ENCODE data around the gene ARCN1. TPM values are rescaled to one million over a fixed set of nuclear protein-coding genes. Genes with fewer than 3 reads are reported as not detected.
A peak's percentile ranks its signal among the peaks of the same experiment; 100 is the strongest.
"Not testable (repeated sequence)": the region's sequence is repeated elsewhere in the genome, so short reads cannot be mapped to it uniquely, and the experiment has no call there.

ARCN1 gene
- total and polyA plus RNA-seq, 2 of the 4 experiments (the other 2 are of a cell fraction), result 148 to 212 TPM

DNA sequence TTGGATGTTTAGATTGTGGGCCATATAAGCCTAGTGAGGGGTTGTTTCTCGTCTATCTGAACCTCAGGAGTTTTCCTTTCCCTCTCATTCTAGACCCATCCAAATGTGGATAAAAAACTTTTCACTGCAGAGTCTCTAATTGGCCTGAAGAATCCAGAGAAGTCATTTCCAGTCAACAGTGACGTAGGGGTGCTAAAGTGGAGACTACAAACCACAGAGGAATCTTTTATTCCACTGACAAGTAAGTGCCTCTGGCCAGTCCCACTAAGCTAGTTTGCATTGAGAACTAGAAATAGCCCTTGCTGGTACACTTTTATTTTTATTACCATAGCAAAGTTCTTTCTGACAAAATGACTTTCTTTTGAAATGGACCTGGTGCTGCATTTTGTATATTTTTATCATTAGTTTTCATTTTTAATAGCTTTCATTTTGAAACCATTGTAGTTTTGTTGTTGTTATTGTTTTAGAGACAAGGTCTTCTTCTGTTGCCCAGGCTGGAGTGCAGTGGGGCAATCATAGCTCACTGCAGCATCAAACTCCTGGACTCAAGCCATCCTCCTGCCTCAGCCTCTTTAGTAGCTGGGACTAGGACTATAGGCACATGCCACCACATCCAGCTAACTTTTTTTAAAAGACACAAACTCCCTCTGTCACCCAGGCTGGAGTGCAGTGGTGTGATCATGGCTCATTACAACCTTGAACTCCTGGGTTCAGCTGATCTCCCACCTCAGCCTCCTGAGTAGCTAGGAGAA lies 20.6 kb downstream of the ARCN1 start (continued):
- no peak for TF ChIP-seq RCOR1 (IDR thresholded peaks at IDR 0.05; ENCODE audit: insufficient replicate concordance, low read length)

DNA sequence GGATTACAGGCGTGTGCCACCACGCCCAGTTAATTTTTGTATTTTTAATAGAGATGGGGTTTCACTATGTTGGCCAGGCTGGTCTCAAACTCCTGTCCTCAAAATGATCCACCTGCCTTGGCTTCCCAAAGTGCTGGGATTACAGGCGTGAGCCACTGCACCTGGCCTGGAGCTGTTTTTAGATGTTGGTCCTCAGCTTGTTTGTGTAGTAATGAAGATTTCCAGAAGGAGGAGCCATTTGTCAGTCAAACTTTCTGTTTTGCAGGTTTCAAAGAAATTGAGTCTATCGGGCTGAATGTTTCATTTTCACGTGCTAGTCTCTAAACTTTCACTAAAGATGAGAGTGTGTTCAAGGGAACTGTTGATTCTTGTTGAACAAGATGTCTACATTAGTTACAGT lies 22.8 kb downstream of the ARCN1 start:
- POLR2A ChIA-PET (ENCODE audit: unreplicated experiment), result not testable (repeated sequence)
- peaks cover 54% of the 10 kb centered on the region for H3K36me3 ChIP-seq (ENCODE audit: control insufficient read depth, insufficient read depth, low read length)

More for the DNA sequence above, 22.8 kb downstream of the ARCN1 start:
- H2AFZ ChIP-seq (replicated peaks; ENCODE audit: low read length, poor library complexity); H3K14ac ChIP-seq (replicated peaks; ENCODE audit: low read depth, low read length); H4K8ac ChIP-seq (ENCODE audit: low read depth in 2 of 2, low read length in 2 of 2); H3K18ac ChIP-seq (ENCODE audit: low read depth, low read length); H3K4me2 ChIP-seq (ENCODE audit: low read depth, low read length); in situ Hi-C loops (cut with MboI; ENCODE audit: low sequenced_read_pairs); BruUV-seq (replicated peaks); H4K91ac ChIP-seq (ENCODE audit: insufficient read depth, low read depth, low read length); dilution Hi-C loops (cut with HindIII; ENCODE audit: low sequenced_read_pairs, unreplicated experiment); H3K9me3 ChIP-seq (ENCODE audit: control insufficient read depth, insufficient read depth, low read length); H2BK5ac ChIP-seq (ENCODE audit: low read depth, low read length, poor library complexity, severe bottlenecking); H4K5ac ChIP-seq (ENCODE audit: low read depth, low read length); H3K27ac ChIP-seq (ENCODE audit: insufficient read depth, low read length); H3K9me1 ChIP-seq (ENCODE audit: insufficient read depth, low read length); H3K4me1 ChIP-seq (ENCODE audit: control insufficient read depth, insufficient read depth, low read length); H3K4ac ChIP-seq (ENCODE audit: low read depth, low read length); H3K4me3 ChIP-seq (ENCODE audit: insufficient read depth, low read depth, low read length); H2AK9ac ChIP-seq (replicated peaks; ENCODE audit: low read depth, low read length, poor library complexity); H3K9ac ChIP-seq (ENCODE audit: low read depth, low read length); H2BK15ac ChIP-seq (ENCODE audit: low read depth, low read length); H2BK120ac ChIP-seq (ENCODE audit: low read depth, low read length); H2AK5ac ChIP-seq (ENCODE audit: low read depth, low read length); H3K23ac ChIP-seq (ENCODE audit: low read depth, low read length); H3K27me3 ChIP-seq (ENCODE audit: control insufficient read depth, insufficient read depth, low read length); H3K56ac ChIP-seq (ENCODE audit: extremely low read depth, insufficient read depth, low read length); H2BK20ac ChIP-seq (ENCODE audit: low read depth, low read length): not testable (repeated sequence)
- intact Hi-C loops (cut with micrococcal nuclease), result loop anchor here (1.0 to 5.0 kb wide), 2 partner anchors 64 to 172 kb away; no protein-coding TSS in a partner anchor
- no CpG with 5 or more reads among the region's 5 CpGs for WGBS, 2 experiments (ENCODE audit: extremely low coverage in 2 of 2, insufficient read length in 1 of 2)
- TF ChIP-seq RAD21 (IDR thresholded peaks at IDR 0.05; ENCODE audit: low read length) (peak; percentile 62), SMC3 (IDR thresholded peaks at IDR 0.05; ENCODE audit: low read depth, low read length) (peak; percentile 57; the same call in 1 of the 2 replicates), BHLHE40 (IDR thresholded peaks at IDR 0.05; ENCODE audit: low read depth, low read length) (0 out of 2 replicates have a peak, but pooled peaks have one; percentile 10)
- TF ChIP-seq, protein P1, sequence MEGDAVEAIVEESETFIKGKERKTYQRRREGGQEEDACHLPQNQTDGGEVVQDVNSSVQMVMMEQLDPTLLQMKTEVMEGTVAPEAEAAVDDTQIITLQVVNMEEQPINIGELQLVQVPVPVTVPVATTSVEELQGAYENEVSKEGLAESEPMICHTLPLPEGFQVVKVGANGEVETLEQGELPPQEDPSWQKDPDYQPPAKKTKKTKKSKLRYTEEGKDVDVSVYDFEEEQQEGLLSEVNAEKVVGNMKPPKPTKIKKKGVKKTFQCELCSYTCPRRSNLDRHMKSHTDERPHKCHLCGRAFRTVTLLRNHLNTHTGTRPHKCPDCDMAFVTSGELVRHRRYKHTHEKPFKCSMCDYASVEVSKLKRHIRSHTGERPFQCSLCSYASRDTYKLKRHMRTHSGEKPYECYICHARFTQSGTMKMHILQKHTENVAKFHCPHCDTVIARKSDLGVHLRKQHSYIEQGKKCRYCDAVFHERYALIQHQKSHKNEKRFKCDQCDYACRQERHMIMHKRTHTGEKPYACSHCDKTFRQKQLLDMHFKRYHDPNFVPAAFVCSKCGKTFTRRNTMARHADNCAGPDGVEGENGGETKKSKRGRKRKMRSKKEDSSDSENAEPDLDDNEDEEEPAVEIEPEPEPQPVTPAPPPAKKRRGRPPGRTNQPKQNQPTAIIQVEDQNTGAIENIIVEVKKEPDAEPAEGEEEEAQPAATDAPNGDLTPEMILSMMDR (conservative IDR thresholded peaks at IDR 0.05; ENCODE audit: low read depth, low read length), result peak; percentile 59
- CTCF ChIA-PET, result interaction anchor here (0.7 to 1.1 kb wide), 3 partner anchors 10 to 24 kb away, joined by 3 to 6 read pairs (median 4); no protein-coding TSS in a partner anchor
- peak; percentile 65 for ATAC-seq (ENCODE audit: low read depth)
- Histone ChIP-seq H4K20me1 (ENCODE audit: insufficient read depth, low read length) (peaks cover 33% of the 10 kb centered on the region), H3K79me1 (ENCODE audit: low read depth in 1 of 2, low read length in 2 of 2) (peaks cover 28 to 40% of the 10 kb centered on the region in 2 experiments)
- peak; percentile 67 for DNase-seq

Data from IMR-90 (cell line).